Lower lobe of right lung (tissue), 2 donors: ENCODE measurements around the gene GPBAR1. TPM values are rescaled to one million over a fixed set of nuclear protein-coding genes. Genes with fewer than 3 reads are reported as not detected.

Source experiments
- ATAC-seq, 2 donors: fragments of 200-7000 bp; cut with Tn5 transposase; one replicate each; pipeline ENCODE4 v1.9.1; 2020 to 2022; ENCODE audit warnings: mild to moderate bottlenecking in 2 of 2, moderate library complexity in 2 of 2
- DNase-seq: peaks from one replicate; pipeline ENCODE4 v3.0.0-alpha.2; 2020
- H3K27ac ChIP-seq: fragments of 200-600 bp; one replicate; pipeline ENCODE4 v1.8.0; 2022
- H3K27me3 ChIP-seq: fragments of 200-600 bp; one replicate; pipeline ENCODE4 v1.8.0; 2022; ENCODE audit warnings: low read depth
- H3K36me3 ChIP-seq: fragments of 200-600 bp; one replicate; pipeline ENCODE4 v1.8.0; 2022; ENCODE audit warnings: mild to moderate bottlenecking
- H3K4me1 ChIP-seq: fragments of 200-600 bp; one replicate; pipeline ENCODE4 v1.8.0; 2022
- H3K4me3 ChIP-seq: fragments of 200-600 bp; one replicate; pipeline ENCODE4 v1.8.0; 2022; ENCODE audit warnings: mild to moderate bottlenecking
- H3K9me3 ChIP-seq: fragments of 200-600 bp; one replicate; pipeline ENCODE4 v1.8.0; 2022
- CTCF ChIP-seq: fragments of 200-600 bp; IDR thresholded peaks from one replicate; pipeline ENCODE4 v1.8.0; 2022; ENCODE audit warnings: antibody characterized with exemption, mild to moderate bottlenecking
- intact Hi-C: fragments of 100-400 bp; cut with DNase I; formaldehyde crosslinking; loops from one replicate; pipeline ENCODE4 v1.11.0; 2022
- total RNA-seq: library from RNA; stranded (reverse); fragmentation: NEBNext Ultra II Directional; extraction: Animal tissue kit (Norgen Biotek cat#: 25700); gene quantifications from one replicate; pipeline ENCODE4 v1.2.1, GENCODE V29; 2021
- donor health status: DM: no; HTN: yes; CAD: no; lungs with severe emphysema.

Gene GPBAR1
- total RNA-seq, 1 donor from 2014 or later, result 4.6 TPM

GRCh38 chr2:218224186-218224585 lies 36.6 kb upstream of the GPBAR1 start:
- Histone ChIP-seq H3K9me3 (no peaks in the 10 kb centered on the region), H3K27me3 (no peaks in the 10 kb centered on the region), H3K27ac (no peak overlapping the region), H3K4me1 (peaks cover 88% of the 10 kb centered on the region), H3K36me3 (peaks cover 78% of the 10 kb centered on the region), H3K4me3 (no peak overlapping the region)
- no peak for ATAC-seq
- no peak for TF ChIP-seq CTCF
- no peak for DNase-seq
- intact Hi-C loops, result no loop called here

- TF ChIP-seq CTCF, result no peak
- DNase-seq, result no peak
- Histone ChIP-seq H3K27me3 (no peaks in the 10 kb centered on the region), H3K9me3 (no peaks in the 10 kb centered on the region), H3K36me3 (peaks cover 96% of the 10 kb centered on the region), H3K27ac (no peak overlapping the region), H3K4me3 (no peak overlapping the region), H3K4me1 (peaks cover 84% of the 10 kb centered on the region)
- intact Hi-C loops, result no loop called here
- ATAC-seq, result no peak
These were observed 33.9 kb upstream of the GPBAR1 start for GRCh38 chr2:218226903-218227302.

GRCh38 chr2:218228366-218229090 lies 32.3 kb upstream of the GPBAR1 start:
- Histone ChIP-seq H3K9me3 (no peaks in the 10 kb centered on the region), H3K27ac (peak overlapping the region; percentile 4), H3K4me3 (no peak overlapping the region), H3K4me1 (peaks cover 67% of the 10 kb centered on the region), H3K36me3 (peaks cover 100% of the 10 kb centered on the region), H3K27me3 (no peaks in the 10 kb centered on the region)
- intact Hi-C loops, result no loop called here
- ATAC-seq (no peak), DNase-seq (no peak)
- no peak for TF ChIP-seq CTCF

- peaks cover 62% of the 10 kb centered on the region for H3K4me1 ChIP-seq
- H3K9me3 ChIP-seq, result no peaks in the 10 kb centered on the region
- H3K4me3 ChIP-seq, result no peak overlapping the region
- intact Hi-C loops, result no loop called here
- H3K27ac ChIP-seq, result peak overlapping the region; percentile 4
- DNase-seq (no peak), ATAC-seq (peak; percentile 81 to 89)
- peaks cover 100% of the 10 kb centered on the region for H3K36me3 ChIP-seq
- TF ChIP-seq CTCF, result no peak
- no peaks in the 10 kb centered on the region for H3K27me3 ChIP-seq
These were observed 31.6 kb upstream of the GPBAR1 start for GRCh38 chr2:218229239-218229638.

GRCh38 chr2:218229851-218230250 lies 31.0 kb upstream of the GPBAR1 start:
- Histone ChIP-seq H3K27ac (peak overlapping the region; percentile 4), H3K4me3 (no peak overlapping the region), H3K27me3 (no peaks in the 10 kb centered on the region), H3K9me3 (no peaks in the 10 kb centered on the region), H3K4me1 (peaks cover 60% of the 10 kb centered on the region), H3K36me3 (peaks cover 100% of the 10 kb centered on the region)
- ATAC-seq (no peak), DNase-seq (no peak)
- TF ChIP-seq CTCF, result no peak
- intact Hi-C loops, result no loop called here
